MCF 10A (cell line): Measurements from ENCODE around the gene CNOT2. TPM values are rescaled to one million over a fixed set of nuclear protein-coding genes. Genes with fewer than 3 reads are reported as not detected.
"Not testable (repeated sequence)": the region's sequence is repeated elsewhere in the genome, so short reads cannot be mapped to it uniquely, and the experiment has no call there.

ENCODE experiments used
- BruUV-seq: library from RNA; stranded (reverse); fragments of 400-500 nt; replicated peaks from 2 replicates; lab custom pipeline; 2021; lab: Mats Ljungman, UMichigan
- CTCF ChIA-PET: fragments of 300-600 bp; sonication (Branson Sonifier 250); formaldehyde crosslinking; extraction: SDS; loops from one replicate; lab custom pipeline; 2021; ENCODE audit warnings: antibody characterized with exemption, inconsistent platforms; lab: Yijun Ruan, JAX
- POLR2A ChIA-PET: fragments of 300-600, 350-650 bp; sonication (Branson Sonifier 250); formaldehyde crosslinking; extraction: SDS; loops from one replicate; lab custom pipeline; 2020; ENCODE audit warnings: antibody characterized with exemption, inconsistent platforms; lab: Yijun Ruan, JAX
- DNase-seq: peaks from one replicate; pipeline ENCODE4 v3.0.0-alpha.2; 2018; ENCODE audit not compliant: unreplicated experiment
- H3K27ac Mint-ChIP-seq: one replicate; pipeline ENCODE4 v1.8.0; 2022; ENCODE audit warnings: mild to moderate bottlenecking, low read depth, mixed read lengths; ENCODE audit not compliant: unreplicated experiment
- H3K27me3 Mint-ChIP-seq: one replicate; pipeline ENCODE4 v1.8.0; 2022; ENCODE audit warnings: mixed read lengths; ENCODE audit not compliant: insufficient read depth, unreplicated experiment
- H3K36me3 Mint-ChIP-seq: one replicate; pipeline ENCODE4 v1.8.0; 2022; ENCODE audit warnings: mild to moderate bottlenecking, moderate library complexity, mixed read lengths; ENCODE audit not compliant: insufficient read depth, unreplicated experiment
- H3K4me1 Mint-ChIP-seq: one replicate; pipeline ENCODE4 v1.8.0; 2022; ENCODE audit warnings: mixed read lengths; ENCODE audit not compliant: insufficient read depth, unreplicated experiment
- H3K4me3 Mint-ChIP-seq: one replicate; pipeline ENCODE4 v1.8.0; 2022; ENCODE audit warnings: mild to moderate bottlenecking, moderate library complexity, mixed read lengths; ENCODE audit not compliant: unreplicated experiment
- H3K9me3 Mint-ChIP-seq: one replicate; pipeline ENCODE4 v1.8.0; 2022; ENCODE audit warnings: mixed read lengths; ENCODE audit not compliant: unreplicated experiment
- intact Hi-C: fragments of 100-400 bp; cut with micrococcal nuclease; formaldehyde crosslinking; loops from 2 replicates; pipeline ENCODE4 v1.14.1; 2022
- total RNA-seq: library from RNA; stranded (reverse); gene quantifications from 2 replicates; pipeline ENCODE4 v1.2.3, GENCODE V29; 2022
- TF ChIP-seq, protein P1 (sequence below): fragments of 200-600 bp; IDR thresholded peaks from one replicate; pipeline ENCODE4 v1.8.0; 2022; ENCODE audit warnings: antibody characterized with exemption, mild to moderate bottlenecking; ENCODE audit not compliant: unreplicated experiment

Gene CNOT2
- total RNA-seq, 1 experiment from 2014 or later: 91.0 TPM

DNA sequence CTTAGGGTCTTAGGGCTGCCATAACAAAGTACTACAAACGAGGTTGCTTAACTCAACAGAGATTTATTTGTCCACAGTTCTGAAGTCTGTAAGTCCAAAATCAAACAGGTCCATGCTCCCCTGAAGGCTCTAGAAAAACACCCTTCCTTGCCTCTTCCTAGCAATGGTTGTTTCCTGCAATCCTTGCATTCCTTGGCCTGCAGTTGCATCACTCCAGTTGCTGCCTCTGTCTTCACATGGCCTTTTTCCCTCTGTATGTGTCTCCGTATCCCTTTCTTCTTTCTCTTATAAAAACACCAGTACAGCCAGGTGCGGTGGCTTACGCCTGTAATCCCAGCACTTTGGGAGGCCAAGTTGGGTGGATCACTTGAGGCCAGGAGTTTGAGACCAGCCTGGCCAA is 140.3 kb downstream of the CNOT2 start:
- Mint-ChIP-seq H3K4me3 (no peak overlapping the region), H3K4me1 (no peaks in the 10 kb centered on the region), H3K27me3 (no peaks in the 10 kb centered on the region), H3K9me3 (peaks cover 7% of the 10 kb centered on the region), H3K27ac (no peak overlapping the region), H3K36me3 (no peaks in the 10 kb centered on the region)
- no TSS peak for BruUV-seq
- ChIA-PET POLR2A (no interaction called here), CTCF (no interaction called here)
- intact Hi-C loops: no loop called here
- TF ChIP-seq, protein P1, sequence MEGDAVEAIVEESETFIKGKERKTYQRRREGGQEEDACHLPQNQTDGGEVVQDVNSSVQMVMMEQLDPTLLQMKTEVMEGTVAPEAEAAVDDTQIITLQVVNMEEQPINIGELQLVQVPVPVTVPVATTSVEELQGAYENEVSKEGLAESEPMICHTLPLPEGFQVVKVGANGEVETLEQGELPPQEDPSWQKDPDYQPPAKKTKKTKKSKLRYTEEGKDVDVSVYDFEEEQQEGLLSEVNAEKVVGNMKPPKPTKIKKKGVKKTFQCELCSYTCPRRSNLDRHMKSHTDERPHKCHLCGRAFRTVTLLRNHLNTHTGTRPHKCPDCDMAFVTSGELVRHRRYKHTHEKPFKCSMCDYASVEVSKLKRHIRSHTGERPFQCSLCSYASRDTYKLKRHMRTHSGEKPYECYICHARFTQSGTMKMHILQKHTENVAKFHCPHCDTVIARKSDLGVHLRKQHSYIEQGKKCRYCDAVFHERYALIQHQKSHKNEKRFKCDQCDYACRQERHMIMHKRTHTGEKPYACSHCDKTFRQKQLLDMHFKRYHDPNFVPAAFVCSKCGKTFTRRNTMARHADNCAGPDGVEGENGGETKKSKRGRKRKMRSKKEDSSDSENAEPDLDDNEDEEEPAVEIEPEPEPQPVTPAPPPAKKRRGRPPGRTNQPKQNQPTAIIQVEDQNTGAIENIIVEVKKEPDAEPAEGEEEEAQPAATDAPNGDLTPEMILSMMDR: no peak
- DNase-seq: no peak

DNA sequence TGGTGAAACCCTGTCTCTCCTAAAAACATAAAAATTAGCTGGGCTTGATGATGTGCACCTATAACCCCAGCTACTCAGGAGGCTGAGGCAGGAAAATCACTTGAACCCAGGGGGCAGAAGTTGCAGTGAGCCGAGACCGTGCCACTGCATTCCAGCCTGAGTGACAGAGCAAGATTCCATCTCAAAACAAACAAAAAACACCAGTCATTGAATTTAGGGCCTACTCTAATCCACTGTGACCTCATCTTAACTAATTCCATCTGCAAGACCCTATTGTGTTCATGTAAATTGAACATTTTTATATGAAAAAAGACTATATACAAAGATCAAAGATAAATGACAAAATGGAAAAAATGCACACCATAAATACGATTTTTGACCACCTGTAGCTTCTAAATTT is 140.7 kb downstream of the CNOT2 start:
- POLR2A ChIA-PET: no interaction called here
- no peaks in the 10 kb centered on the region for H3K36me3 Mint-ChIP-seq
- H3K4me1 Mint-ChIP-seq: no peaks in the 10 kb centered on the region
- CTCF ChIA-PET: no interaction called here
- no peak overlapping the region for H3K4me3 Mint-ChIP-seq
- no TSS peak for BruUV-seq
- intact Hi-C loops: no loop called here
- TF ChIP-seq, protein P1: no peak
- no peaks in the 10 kb centered on the region for H3K27me3 Mint-ChIP-seq
- no peak for DNase-seq
- peaks cover 7% of the 10 kb centered on the region for H3K9me3 Mint-ChIP-seq
- no peak overlapping the region for H3K27ac Mint-ChIP-seq

DNA sequence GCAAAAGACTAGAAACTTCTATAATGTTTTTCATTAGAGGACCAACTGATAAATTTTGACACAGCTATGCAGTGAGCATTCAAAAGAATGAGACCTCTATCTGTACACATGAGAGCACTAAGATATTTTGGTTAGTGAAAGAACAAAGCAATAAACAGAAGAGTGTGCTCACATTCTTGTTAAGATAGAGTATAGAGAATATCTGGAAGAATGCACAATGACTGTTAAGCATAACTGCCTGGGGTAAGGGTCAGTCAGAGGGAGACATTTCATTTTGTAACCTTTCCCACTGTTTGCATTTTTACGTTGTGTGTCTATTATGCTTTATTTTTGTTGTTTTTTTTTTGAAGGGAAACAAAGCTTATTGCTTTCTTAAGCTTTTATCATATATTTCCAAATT is 143.5 kb downstream of the CNOT2 start:
- no peaks in the 10 kb centered on the region for H3K4me1 Mint-ChIP-seq
- POLR2A ChIA-PET: no interaction called here
- no peak overlapping the region for H3K27ac Mint-ChIP-seq
- H3K36me3 Mint-ChIP-seq: no peaks in the 10 kb centered on the region
- H3K27me3 Mint-ChIP-seq: no peaks in the 10 kb centered on the region
- H3K9me3 Mint-ChIP-seq: peaks cover under 1% of the 10 kb centered on the region
- no TSS peak for BruUV-seq
- intact Hi-C loops: no loop called here
- H3K4me3 Mint-ChIP-seq: no peak overlapping the region
- TF ChIP-seq, protein P1: no peak
- CTCF ChIA-PET: interaction anchor here (0.6 to 1.1 kb wide), 2 partner anchors 85 to 190 kb away, joined by 3 to 7 read pairs; no protein-coding TSS in a partner anchor
- no peak for DNase-seq

DNA sequence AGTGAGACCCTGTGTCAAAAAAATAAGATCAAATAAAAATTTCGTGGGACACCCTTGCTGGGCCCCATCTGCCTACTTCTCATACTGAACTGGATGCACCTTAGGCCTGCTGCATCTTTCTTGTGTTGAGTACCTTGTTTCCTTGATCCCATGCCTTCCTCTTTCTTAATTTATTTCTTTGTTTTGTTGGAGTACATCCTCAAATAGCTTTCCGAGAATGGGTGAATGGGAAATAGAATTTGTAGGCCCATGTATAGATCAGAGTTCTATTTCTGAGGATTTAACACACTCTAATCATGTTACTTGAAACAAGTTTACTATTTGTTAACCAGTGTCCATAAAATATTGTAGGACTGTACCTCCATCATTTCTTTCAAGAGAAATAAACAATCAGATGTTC is 146.4 kb downstream of the CNOT2 start:
- Mint-ChIP-seq H3K4me1 (peaks cover 10% of the 10 kb centered on the region), H3K36me3 (no peaks in the 10 kb centered on the region), H3K27me3 (no peaks in the 10 kb centered on the region), H3K27ac (no peak overlapping the region), H3K4me3 (no peak overlapping the region), H3K9me3 (no peaks in the 10 kb centered on the region)
- DNase-seq: no peak
- CTCF ChIA-PET: no interaction called here
- POLR2A ChIA-PET: no interaction called here
- intact Hi-C loops: no loop called here
- TF ChIP-seq, protein P1: no peak
- no TSS peak for BruUV-seq

DNA sequence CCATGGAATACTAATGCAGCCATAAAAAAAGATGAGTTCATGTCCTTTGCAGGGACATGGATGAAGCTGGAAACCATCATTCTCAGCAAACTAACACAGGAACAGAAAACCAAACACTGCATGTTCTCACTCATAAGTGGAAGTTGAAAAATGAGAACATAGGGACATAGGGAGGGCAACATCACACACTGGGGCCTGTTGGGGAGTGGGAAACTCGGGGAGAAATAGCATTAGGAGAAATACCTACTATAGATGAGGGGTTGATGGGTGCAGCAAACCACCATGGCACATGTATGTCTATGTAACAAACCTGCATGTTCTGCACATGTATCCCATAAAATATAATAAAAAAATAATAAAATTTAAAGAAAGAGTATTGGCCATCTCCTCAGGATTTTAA is 149.4 kb downstream of the CNOT2 start:
- BruUV-seq, POLR2A ChIA-PET, H3K27me3 Mint-ChIP-seq, H3K4me3 Mint-ChIP-seq, H3K9me3 Mint-ChIP-seq, H3K36me3 Mint-ChIP-seq, DNase-seq, intact Hi-C loops, H3K27ac Mint-ChIP-seq: not testable (repeated sequence)
- peaks cover 10% of the 10 kb centered on the region for H3K4me1 Mint-ChIP-seq
- CTCF ChIA-PET: interaction anchor here (0.6 kb wide), 1 partner anchor 339 kb away, joined by 3 read pairs; no protein-coding TSS in a partner anchor
